GM18507 (cell line): ENCODE results near the gene SCRN2.

Experiments used
- DNase-seq: peaks from one replicate; pipeline ENCODE4 v3.0.0; 2011; ENCODE audit warnings: low read depth; ENCODE audit not compliant: insufficient read length; ENCODE audit errors: extremely low spot score
- FAIRE-seq: peaks from 2 replicates; lab custom pipeline; 2011; peaks lifted over from hg19 to GRCh38; lab: Jason Lieb, UNC

The SCRN2 gene

DNA sequence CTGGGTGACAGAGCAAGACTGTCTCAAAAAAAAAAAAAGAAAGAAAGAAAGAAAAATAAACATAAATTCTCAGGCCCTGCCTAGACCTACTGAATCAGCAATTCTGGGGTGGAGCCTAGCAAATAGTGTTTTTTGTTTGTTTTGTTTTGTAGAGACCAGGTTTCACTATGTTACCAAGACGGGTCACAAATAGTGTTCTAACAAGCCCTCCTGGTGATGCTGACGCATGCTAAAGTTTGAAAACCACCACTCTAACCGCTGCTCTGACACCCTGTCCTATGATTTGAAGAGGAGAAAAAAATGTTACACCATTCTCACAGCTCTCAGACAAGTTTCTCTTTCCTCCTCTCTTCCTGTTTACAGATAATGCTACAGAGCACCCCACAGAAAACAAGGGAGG, 11.2 kb downstream of the SCRN2 start:
- DNase-seq = no peak
- no peak for FAIRE-seq

GRCh38 chr17:47823519-47823918, 17.6 kb downstream of the SCRN2 start:
- no peak for DNase-seq
- no peak for FAIRE-seq

GRCh38 chr17:47822785-47823184, 18.3 kb downstream of the SCRN2 start:
- no peak for FAIRE-seq

GRCh38 chr17:47821424-47822391, 19.4 kb downstream of the SCRN2 start, which contains the start of gene OSBPL7:
OSBPL7 (minus strand) TSS chr17:47821794; CDS start chr17:47820278, 1,516 bp downstream.
- FAIRE-seq (peak; percentile 92), DNase-seq (peak; percentile 83)

More at GRCh38 chr17:47822785-47823184, 18.3 kb downstream of the SCRN2 start:
- no peak for DNase-seq

DNA sequence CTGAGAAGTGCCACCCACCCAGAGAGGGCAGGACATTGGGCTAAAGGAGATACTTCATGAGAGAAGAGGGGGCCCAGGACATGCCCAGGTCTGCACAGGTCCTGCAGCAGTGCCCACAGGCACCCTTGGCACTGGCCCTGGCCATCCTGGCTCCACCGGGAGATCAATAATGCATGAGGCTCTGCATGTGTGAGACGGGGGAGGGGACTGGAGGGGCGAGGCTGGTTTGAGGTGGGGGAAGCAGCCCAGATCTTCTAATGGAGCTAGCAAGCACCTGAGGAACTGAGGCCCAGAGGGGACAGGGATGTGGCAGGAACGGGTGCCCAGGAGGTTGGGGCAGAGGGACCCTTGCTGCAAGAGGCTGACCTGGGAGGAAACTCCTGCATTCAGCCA, 20.0 kb downstream of the SCRN2 start:
- peak; percentile 18 for FAIRE-seq
- DNase-seq = no peak

GRCh38 chr17:47820033-47820789, 20.9 kb downstream of the SCRN2 start:
- FAIRE-seq (no peak), DNase-seq (no peak)

DNA sequence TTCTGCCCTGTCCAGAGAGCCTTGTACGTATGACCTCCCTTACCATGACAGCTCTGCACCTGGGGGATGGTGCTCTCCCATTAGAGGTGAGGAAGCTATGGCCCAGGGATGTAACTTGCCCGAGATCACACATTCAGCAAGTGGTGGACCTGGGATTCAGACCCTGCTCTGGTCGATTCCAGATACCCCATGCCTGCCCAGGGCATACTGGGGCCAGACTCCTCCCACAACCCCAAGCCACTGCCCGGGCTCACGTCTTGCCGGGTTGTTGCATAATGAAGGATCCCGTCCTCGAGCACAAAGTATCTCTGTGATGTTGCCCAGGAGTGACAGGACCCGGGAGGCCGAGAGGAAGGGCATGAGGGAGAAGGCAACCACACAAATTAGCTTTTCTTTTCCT, 21.6 kb downstream of the SCRN2 start:
- no peak for FAIRE-seq
- no peak for DNase-seq

- DNase-seq = no peak
- FAIRE-seq = no peak
These were observed 22.9 kb downstream of the SCRN2 start for GRCh38 chr17:47818002-47818695.

GRCh38 chr17:47816947-47817346, 24.1 kb downstream of the SCRN2 start:
- DNase-seq (no peak), FAIRE-seq (no peak)

GRCh38 chr17:47816111-47816735, 24.9 kb downstream of the SCRN2 start:
- DNase-seq = no peak
- no peak for FAIRE-seq

DNA sequence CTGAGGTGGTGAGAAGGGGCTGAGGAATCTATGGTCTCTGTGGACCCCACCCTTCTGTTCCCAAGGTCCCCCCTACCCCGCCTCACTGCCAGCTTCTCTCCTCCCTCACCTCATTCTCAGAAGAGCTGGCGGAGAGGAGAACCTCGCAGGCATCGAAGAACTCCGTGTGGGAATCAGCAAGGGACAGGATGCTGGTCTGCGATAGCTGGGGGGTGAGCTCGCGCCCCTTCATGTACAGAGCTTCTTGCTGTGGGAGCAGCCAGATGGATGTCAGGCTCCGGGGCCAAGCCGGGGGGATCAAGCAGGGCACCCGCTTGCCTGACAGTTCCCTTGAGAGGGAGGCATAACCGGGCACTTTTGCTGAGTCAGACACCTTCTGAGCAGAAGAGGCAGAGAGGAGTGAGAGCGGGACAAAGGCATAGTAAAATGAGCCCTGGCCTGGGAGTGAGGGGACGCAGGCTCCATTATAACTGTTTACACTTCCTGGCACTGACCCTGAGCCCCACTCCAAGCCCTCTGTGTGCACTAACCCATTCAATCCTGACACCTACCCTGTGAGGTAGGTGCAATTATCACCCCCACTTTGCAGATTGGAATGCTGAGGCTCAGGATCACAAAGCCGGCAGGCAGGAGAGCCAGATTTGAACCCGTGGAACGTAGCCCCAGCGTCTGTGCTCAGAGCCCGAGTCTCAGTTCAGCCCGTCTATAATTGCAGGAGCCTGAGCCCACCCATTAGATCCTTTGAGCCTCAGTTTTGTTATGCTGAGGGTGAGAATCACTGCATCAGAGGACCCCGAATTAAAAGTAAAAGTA, 25.8 kb downstream of the SCRN2 start:
- FAIRE-seq = no peak
- no peak for DNase-seq

DNA sequence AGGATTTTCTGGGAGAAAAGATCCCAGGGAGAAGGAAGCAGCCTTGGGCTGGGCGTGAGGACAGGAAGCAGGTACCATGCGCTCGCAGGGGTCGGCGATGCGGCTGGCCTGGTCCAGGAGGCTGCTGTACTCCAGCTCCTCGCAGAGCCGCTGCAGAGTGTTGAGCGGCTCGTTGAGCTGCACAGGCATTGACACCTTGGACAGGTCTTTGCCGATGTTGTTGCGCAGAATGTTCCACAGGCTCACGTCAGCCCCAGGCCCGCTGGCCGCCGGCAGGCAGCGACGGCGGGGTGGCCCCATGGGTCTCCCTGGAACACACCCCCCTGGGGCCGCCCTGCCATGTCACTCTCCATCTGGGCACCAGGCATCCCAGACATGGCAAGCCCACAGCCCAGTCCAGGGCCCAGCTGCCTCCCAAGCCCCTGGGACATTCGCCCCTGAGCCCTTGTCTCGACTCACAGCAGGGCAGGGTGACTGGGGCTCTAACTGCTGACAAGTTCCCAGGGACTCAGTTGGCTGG, 27.5 kb downstream of the SCRN2 start:
- no peak for DNase-seq
- FAIRE-seq = no peak

GRCh38 chr17:47813077-47813476, 28.0 kb downstream of the SCRN2 start:
- FAIRE-seq (no peak), DNase-seq (no peak)

- FAIRE-seq = no peak
- no peak for DNase-seq
These were observed 28.7 kb downstream of the SCRN2 start for GRCh38 chr17:47812146-47812920.

DNA sequence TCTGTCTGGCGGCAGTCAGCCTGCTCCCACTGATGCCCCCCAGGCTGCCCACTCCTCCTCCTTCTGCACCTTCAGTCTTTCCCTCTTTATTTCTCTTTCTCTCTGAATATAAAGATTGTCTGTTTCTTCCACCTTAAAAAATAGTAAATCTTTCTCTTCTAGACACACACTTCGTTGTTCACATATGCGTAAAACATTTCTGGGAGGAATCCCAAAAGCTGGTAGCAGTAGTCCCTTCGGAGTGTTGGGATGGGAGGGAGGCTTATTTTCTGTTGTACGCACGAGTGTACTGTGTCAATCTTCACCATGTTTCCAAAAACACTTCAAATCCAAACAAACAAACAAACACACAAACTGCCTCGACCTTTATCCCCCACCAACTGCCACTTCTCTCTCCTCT, 29.4 kb downstream of the SCRN2 start:
- FAIRE-seq (no peak), DNase-seq (no peak)

- FAIRE-seq = no peak
- no peak for DNase-seq
These were observed 30.0 kb downstream of the SCRN2 start for GRCh38 chr17:47810901-47811635.

GRCh38 chr17:47810200-47810821, 30.8 kb downstream of the SCRN2 start:
- DNase-seq (no peak), FAIRE-seq (peak; percentile 59)
